Endothelial cell of umbilical vein (primary cell): ENCODE data around the gene LILRB3. TPM values are rescaled to one million over a fixed set of nuclear protein-coding genes. Genes with fewer than 3 reads are reported as not detected.

ENCODE experiments used
- BruUV-seq: library from RNA; stranded (reverse); fragments of 400-500 nt; replicated peaks from 2 replicates; lab custom pipeline; 2021; lab: Mats Ljungman, UMichigan
- CTCF ChIA-PET: fragments of 300-600, 350-600 bp; sonication (Branson Sonifier 250); formaldehyde crosslinking; loops from one replicate; lab custom pipeline; 2021; ENCODE audit warnings: antibody characterized with exemption, inconsistent platforms; lab: Charles Lee
- POLR2A ChIA-PET: fragments of 300-600, 350-600 bp; sonication (Branson Sonifier 250); formaldehyde crosslinking; loops from one replicate; lab custom pipeline; 2021; ENCODE audit warnings: antibody characterized with exemption, inconsistent platforms; lab: Charles Lee
- DNase-seq: peaks from one replicate; pipeline ENCODE4 v3.0.0-alpha.2; 2011; ENCODE audit warnings: low read depth, low spot score
- FAIRE-seq: peaks from 2 replicates; lab custom pipeline; 2011; peaks lifted over from hg19 to GRCh38; lab: Jason Lieb, UNC
- H2AFZ ChIP-seq: 2 replicates; pipeline ENCODE4 v1.6.0; 2012; ENCODE audit warnings: low read depth, low read length, control low read depth, inconsistent platforms
- H3K27ac ChIP-seq: 2 replicates; pipeline ENCODE4 v1.5.1; 2011; ENCODE audit warnings: low read depth, mild to moderate bottlenecking, control low read depth, low read length, moderate library complexity; ENCODE audit not compliant: insufficient read depth
- H3K27me3 ChIP-seq, 2 experiments: 2 replicates each; pipeline versions ENCODE4 v1.6.0 to v1.6.1; 2011; ENCODE audit warnings: low read length in 2 of 2, mixed read lengths in 1 of 2; ENCODE audit not compliant: control insufficient read depth in 2 of 2, insufficient read depth in 2 of 2
- H3K36me3 ChIP-seq, 2 experiments: 2 replicates in 1 of 2; 3 replicates in 1 of 2; pipeline ENCODE4 v1.5.1; 2011; ENCODE audit warnings: low read length in 2 of 2, mild to moderate bottlenecking in 1 of 2, moderate library complexity in 1 of 2; ENCODE audit not compliant: control insufficient read depth in 2 of 2, insufficient read depth in 2 of 2; ENCODE audit errors: extremely low read depth in 1 of 2
- H3K4me1 ChIP-seq: 3 replicates; pipeline ENCODE4 v1.5.1; 2011; ENCODE audit warnings: mild to moderate bottlenecking, low read length; ENCODE audit not compliant: control insufficient read depth, insufficient read depth; ENCODE audit errors: extremely low read depth
- H3K4me2 ChIP-seq: 2 replicates; pipeline ENCODE4 v1.6.1; 2011; ENCODE audit warnings: low read length, control low read depth, mixed read lengths; ENCODE audit not compliant: insufficient read depth
- H3K4me3 ChIP-seq, 3 experiments: fragments of 200-600 bp in 1 of 3; sonication (generic), shearing (Covaris generic) in 1 of 3; replicated peaks in 1 of 3; 2 replicates each; pipeline ENCODE4 v1.5.1; 2011 to 2016; ENCODE audit warnings: control low read depth in 3 of 3, low read length in 3 of 3, mild to moderate bottlenecking in 2 of 3, inconsistent platforms in 1 of 3, low read depth in 1 of 3, moderate library complexity in 1 of 3; ENCODE audit not compliant: insufficient read depth in 1 of 3
- H3K79me2 ChIP-seq: 2 replicates; pipeline ENCODE4 v1.6.0; 2012; ENCODE audit warnings: low read length, inconsistent platforms; ENCODE audit not compliant: control insufficient read depth, insufficient read depth
- H3K9ac ChIP-seq: replicated peaks from 2 replicates; pipeline ENCODE3; 2011; ENCODE audit warnings: low read length, control low read depth; ENCODE audit not compliant: insufficient read depth; ENCODE audit errors: extremely low read depth
- H3K9me1 ChIP-seq: replicated peaks from 3 replicates; pipeline ENCODE4 v1.6.0; 2011; ENCODE audit warnings: mild to moderate bottlenecking, low read length; ENCODE audit not compliant: control insufficient read depth, insufficient read depth; ENCODE audit errors: extremely low read depth
- H3K9me3 ChIP-seq: replicated peaks from 2 replicates; pipeline ENCODE4 v1.5.1; 2012; ENCODE audit warnings: low read length, inconsistent platforms; ENCODE audit not compliant: control insufficient read depth, insufficient read depth
- H4K20me1 ChIP-seq: replicated peaks from 2 replicates; pipeline ENCODE3; 2011; ENCODE audit warnings: mild to moderate bottlenecking, low read length; ENCODE audit not compliant: control insufficient read depth, insufficient read depth; ENCODE audit errors: extremely low read depth
- CTCF ChIP-seq, 2 donors: IDR thresholded peaks; 1 replicate in 1 of 2; 2 replicates in 1 of 2; pipeline ENCODE4 v1.5.1; 2011; ENCODE audit warnings: low read length in 2 of 2, mild to moderate bottlenecking in 2 of 2, moderate library complexity in 2 of 2, control low read depth in 1 of 2, inconsistent platforms in 1 of 2, low read depth in 1 of 2; ENCODE audit not compliant: insufficient read depth in 1 of 2; ENCODE audit errors: extremely low read depth in 1 of 2
- EZH2 ChIP-seq: IDR thresholded peaks from 2 replicates; pipeline ENCODE4 v1.6.1; 2012; ENCODE audit warnings: borderline replicate concordance, low read depth, mild to moderate bottlenecking, moderate library complexity, low read length, inconsistent platforms; ENCODE audit not compliant: severe bottlenecking
- FOS ChIP-seq: IDR thresholded peaks from 2 replicates; pipeline ENCODE4 v1.6.1; 2011; ENCODE audit warnings: mild to moderate bottlenecking, low read length, moderate library complexity, borderline replicate concordance; ENCODE audit not compliant: insufficient read depth
- GATA2 ChIP-seq: IDR thresholded peaks from 2 replicates; pipeline ENCODE4 v1.7.0; 2011; ENCODE audit warnings: low read depth, mild to moderate bottlenecking, moderate library complexity, mixed read lengths, low read length; ENCODE audit not compliant: insufficient read length, insufficient read depth
- JUN ChIP-seq: IDR thresholded peaks from 2 replicates; pipeline ENCODE4 v1.6.1; 2011; ENCODE audit warnings: borderline replicate concordance, low read depth; ENCODE audit not compliant: insufficient read length, insufficient read depth
- MAX ChIP-seq: IDR thresholded peaks from 2 replicates; pipeline ENCODE4 v1.6.1; 2011; ENCODE audit not compliant: insufficient read depth, insufficient read length
- MYC ChIP-seq: IDR thresholded peaks from one replicate; pipeline ENCODE4 v1.6.1; 2011; ENCODE audit warnings: mild to moderate bottlenecking, low read depth, low read length
- POLR2AphosphoS5 ChIP-seq: IDR thresholded peaks from 2 replicates; pipeline ENCODE4 v1.6.1; 2012; ENCODE audit warnings: low read depth, mild to moderate bottlenecking, control low read depth, low read length, moderate library complexity; ENCODE audit not compliant: insufficient read depth
- dilution Hi-C: fragments of 300-500 bp; cut with MboI; formaldehyde crosslinking; loops from one replicate; pipeline ENCODE4 v1.15.0; 2019; ENCODE audit warnings: low sequenced_read_pairs; ENCODE audit not compliant: extremely low pct_ligation_motif_present
- intact Hi-C: fragments of 100-400 bp; cut with micrococcal nuclease; formaldehyde crosslinking; loops from one replicate; pipeline ENCODE4 v1.10.0; 2022
- polyA plus RNA-seq, 4 experiments: library from polyadenylated mRNA; depleted of rRNA in 3 of 4; stranded (reverse) in 3 of 4; unstranded in 1 of 4; fragments of >200 nt; gene quantifications; 2 replicates each; pipeline versions ENCODE4 v1.2.1 to v1.2.3, GENCODE V29; 2011 to 2012; ENCODE audit warnings: missing spikeins in 1 of 4
- total RNA-seq: library from RNA; stranded (reverse); gene quantifications from 2 replicates; pipeline ENCODE4 v1.2.3, GENCODE V29; 2021

The LILRB3 gene
- total and polyA plus RNA-seq, 2 donors (not counting 3 experiments of a cell fraction or from before 2014, with no cell fraction given), result not detected

GRCh38 chr19:54169149-54169740 is 53.6 kb downstream of the LILRB3 start:
- CTCF ChIA-PET, result interaction anchor here (0.6 to 2.1 kb wide), 16 partner anchors 12 to 222 kb away, joined by 3 to 25 read pairs (median 5); partner anchors contain the start of genes CNOT3, MBOAT7 and TSEN34
- intact Hi-C loops (no loop called here), dilution Hi-C loops (no loop called here)
- TF ChIP-seq GATA2 (no peak), JUN (no peak), MYC (no peak), FOS (no peak), CTCF (IDR thresholded peaks at IDR 0.05; ENCODE audit: extremely low read depth in 1 of 2, insufficient read depth in 1 of 2, low read depth in 1 of 2, low read length in 2 of 2) (no peak), POLR2AphosphoS5 (no peak), MAX (no peak), EZH2 (no peak)
- Histone ChIP-seq H3K27ac (no peak overlapping the region), H3K36me3 (no peaks in the 10 kb centered on the region), H3K9ac (no peak overlapping the region), H3K27me3 (peaks cover 0 to 3% of the 10 kb centered on the region in 2 experiments), H4K20me1 (no peaks in the 10 kb centered on the region), H3K9me3 (no peaks in the 10 kb centered on the region), H3K4me1 (no peaks in the 10 kb centered on the region), H2AFZ (no peak overlapping the region), H3K4me3 (no peak overlapping the region), H3K9me1 (no peaks in the 10 kb centered on the region), H3K4me2 (no peak overlapping the region), H3K79me2 (no peaks in the 10 kb centered on the region)
- POLR2A ChIA-PET, result no interaction called here
- no TSS peak for BruUV-seq
- no peak for DNase-seq
- FAIRE-seq, result no peak
